Measurements from ENCODE around the gene BBS9. TPM values are rescaled to one million over a fixed set of nuclear protein-coding genes. Genes with fewer than 3 reads are reported as not detected.
"Not testable (repeated sequence)": the region's sequence is repeated elsewhere in the genome, so short reads cannot be mapped to it uniquely, and the experiment has no call there.

The BBS9 gene
- total RNA-seq, 1 donor from 2014 or later, result 21.1 TPM

- no peaks in the 10 kb centered on the region for H3K4me1 Mint-ChIP-seq (ENCODE audit: low read depth, unreplicated experiment)
- no peaks in the 10 kb centered on the region for H3K27me3 Mint-ChIP-seq (ENCODE audit: unreplicated experiment)
- H3K36me3 Mint-ChIP-seq (ENCODE audit: unreplicated experiment), result no peaks in the 10 kb centered on the region
- no peaks in the 10 kb centered on the region for H3K9me3 Mint-ChIP-seq (ENCODE audit: unreplicated experiment)
- no peak overlapping the region for H3K4me3 Mint-ChIP-seq (ENCODE audit: unreplicated experiment)
- H3K27ac Mint-ChIP-seq (ENCODE audit: unreplicated experiment), result no peak overlapping the region
- no peak for DNase-seq
- no peak for TF ChIP-seq CTCF (IDR thresholded peaks at IDR 0.05; ENCODE audit: partially characterized antibody, unreplicated experiment)
Measured at GRCh38 chr7:33511778-33512177, 382.4 kb downstream of the BBS9 start.

- Mint-ChIP-seq H3K27me3 (ENCODE audit: unreplicated experiment) (no peaks in the 10 kb centered on the region), H3K27ac (ENCODE audit: unreplicated experiment) (no peak overlapping the region), H3K4me1 (ENCODE audit: low read depth, unreplicated experiment) (no peaks in the 10 kb centered on the region), H3K4me3 (ENCODE audit: unreplicated experiment) (no peak overlapping the region), H3K9me3 (ENCODE audit: unreplicated experiment) (no peaks in the 10 kb centered on the region), H3K36me3 (ENCODE audit: unreplicated experiment) (no peaks in the 10 kb centered on the region)
- no peak for TF ChIP-seq CTCF (IDR thresholded peaks at IDR 0.05; ENCODE audit: partially characterized antibody, unreplicated experiment)
- DNase-seq, result no peak
Measured at GRCh38 chr7:33516568-33516967, 387.2 kb downstream of the BBS9 start.

DNA sequence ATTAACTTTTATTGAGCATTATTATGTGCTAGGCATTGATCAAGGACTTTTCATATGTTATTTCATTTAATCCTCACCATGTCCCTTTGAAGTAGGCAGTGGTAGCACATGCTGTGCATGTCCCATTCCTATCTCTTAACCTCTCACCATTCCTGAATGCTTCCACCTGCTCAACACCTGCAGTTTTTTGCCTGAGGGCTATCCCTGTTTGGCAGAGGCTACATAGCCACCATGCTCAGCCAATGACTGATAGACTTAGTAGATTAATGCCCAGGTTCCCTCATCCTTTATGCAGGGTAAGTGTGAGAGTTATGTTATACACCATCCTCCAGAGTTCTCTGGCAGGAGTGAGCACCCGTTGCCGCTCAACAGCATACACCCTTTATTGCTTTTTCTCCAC, 387.8 kb downstream of the BBS9 start:
- H3K9me3 Mint-ChIP-seq (ENCODE audit: unreplicated experiment), result no peaks in the 10 kb centered on the region
- no peaks in the 10 kb centered on the region for H3K36me3 Mint-ChIP-seq (ENCODE audit: unreplicated experiment)
- no peaks in the 10 kb centered on the region for H3K4me1 Mint-ChIP-seq (ENCODE audit: low read depth, unreplicated experiment)
- H3K4me3 Mint-ChIP-seq (ENCODE audit: unreplicated experiment), result no peak overlapping the region
- no peak for DNase-seq
- TF ChIP-seq CTCF (IDR thresholded peaks at IDR 0.05; ENCODE audit: partially characterized antibody, unreplicated experiment), result no peak
- no peak overlapping the region for H3K27ac Mint-ChIP-seq (ENCODE audit: unreplicated experiment)
- H3K27me3 Mint-ChIP-seq (ENCODE audit: unreplicated experiment), result no peaks in the 10 kb centered on the region

DNA sequence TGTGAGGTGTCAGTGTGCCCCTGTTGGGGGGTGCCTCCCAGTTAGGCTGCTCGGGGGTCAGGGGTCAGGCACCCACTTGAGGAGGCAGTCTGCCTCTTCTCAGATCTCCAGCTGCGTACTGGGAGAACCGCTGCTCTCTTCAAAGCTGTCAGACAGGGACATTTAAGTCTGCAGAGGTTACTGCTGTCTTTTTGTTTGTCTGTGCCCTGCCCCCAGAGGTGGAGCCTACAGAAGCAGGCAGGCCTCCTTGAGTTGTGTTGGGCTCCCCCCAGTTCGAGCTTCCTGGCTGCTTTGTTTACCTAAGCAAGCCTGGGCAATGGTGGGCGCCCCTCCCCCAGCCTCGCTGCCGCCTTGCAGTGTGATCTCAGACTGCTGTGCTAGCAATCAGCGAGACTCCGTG, 397.6 kb downstream of the BBS9 start:
- not testable (repeated sequence) for DNase-seq; H3K27me3 Mint-ChIP-seq (ENCODE audit: unreplicated experiment); H3K9me3 Mint-ChIP-seq (ENCODE audit: unreplicated experiment); H3K36me3 Mint-ChIP-seq (ENCODE audit: unreplicated experiment); H3K4me1 Mint-ChIP-seq (ENCODE audit: low read depth, unreplicated experiment); H3K27ac Mint-ChIP-seq (ENCODE audit: unreplicated experiment)
- H3K4me3 Mint-ChIP-seq (ENCODE audit: unreplicated experiment), result peak overlapping the region; percentile 82

DNA sequence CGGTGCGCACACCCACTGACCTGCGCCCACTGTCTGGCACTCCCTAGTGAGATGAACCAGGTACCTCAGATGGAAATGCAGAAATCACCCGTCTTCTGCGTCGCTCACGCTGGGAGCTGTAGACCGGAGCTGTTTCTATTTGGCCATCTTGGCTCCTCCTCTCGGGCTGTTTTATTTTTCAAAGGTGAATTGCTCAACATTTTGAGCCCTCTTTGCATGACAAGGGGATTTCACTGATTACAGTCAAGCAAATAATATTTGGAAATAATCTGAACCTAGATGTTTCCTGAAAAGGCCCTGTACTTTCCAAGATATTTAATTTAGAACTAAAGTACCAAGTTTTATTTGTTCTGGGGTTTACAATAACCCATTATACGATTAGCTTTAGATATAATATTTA, 398.2 kb downstream of the BBS9 start:
- H3K36me3 Mint-ChIP-seq (ENCODE audit: unreplicated experiment); H3K9me3 Mint-ChIP-seq (ENCODE audit: unreplicated experiment); DNase-seq; H3K27me3 Mint-ChIP-seq (ENCODE audit: unreplicated experiment); H3K4me1 Mint-ChIP-seq (ENCODE audit: low read depth, unreplicated experiment): not testable (repeated sequence)
- peak overlapping the region; percentile 39 for H3K27ac Mint-ChIP-seq (ENCODE audit: unreplicated experiment)
- peak overlapping the region; percentile 82 for H3K4me3 Mint-ChIP-seq (ENCODE audit: unreplicated experiment)

GRCh38 chr7:33529070-33529469, 399.7 kb downstream of the BBS9 start:
- peaks cover 10% of the 10 kb centered on the region for H3K36me3 Mint-ChIP-seq (ENCODE audit: unreplicated experiment)
- TF ChIP-seq CTCF (IDR thresholded peaks at IDR 0.05; ENCODE audit: partially characterized antibody, unreplicated experiment), result no peak
- no peak overlapping the region for H3K4me3 Mint-ChIP-seq (ENCODE audit: unreplicated experiment)
- no peaks in the 10 kb centered on the region for H3K27me3 Mint-ChIP-seq (ENCODE audit: unreplicated experiment)
- H3K9me3 Mint-ChIP-seq (ENCODE audit: unreplicated experiment), result peaks cover 4% of the 10 kb centered on the region
- no peaks in the 10 kb centered on the region for H3K4me1 Mint-ChIP-seq (ENCODE audit: low read depth, unreplicated experiment)
- no peak for DNase-seq
- H3K27ac Mint-ChIP-seq (ENCODE audit: unreplicated experiment), result no peak overlapping the region

Measured in glutamatergic neuron (in vitro differentiated cells).